HL-60 (cell line): Measurements from ENCODE around the gene CEP85.

Experiments used
- DNase-seq, 2 experiments: peaks; one replicate each; pipeline ENCODE4 v3.0.0-alpha.2; 2010 to 2020; ENCODE audit warnings: low read depth in 1 of 2, low spot score in 1 of 2
- H3K27ac ChIP-seq: fragments of 250-450 bp; sonication (Bioruptor Pico); replicated peaks from 2 replicates; pipeline ENCODE4 v1.5.1; 2020; ENCODE audit warnings: mild to moderate bottlenecking, moderate library complexity
- H3K27me3 ChIP-seq: fragments of 250-450 bp; sonication (Bioruptor Pico); 2 replicates; pipeline ENCODE4 v1.5.1; 2021; ENCODE audit warnings: mild to moderate bottlenecking, moderate library complexity; ENCODE audit not compliant: insufficient read depth, poor library complexity, severe bottlenecking
- H3K4me3 ChIP-seq: replicated peaks from 2 replicates; pipeline ENCODE4 v1.5.1; 2011; ENCODE audit warnings: mild to moderate bottlenecking, control low read depth, low read length; ENCODE audit not compliant: insufficient read depth
- CTCF ChIP-seq: IDR thresholded peaks from one replicate; pipeline ENCODE4 v1.5.1; 2011; ENCODE audit warnings: low read length, control low read depth, inconsistent platforms; ENCODE audit not compliant: insufficient read depth
- GABPA ChIP-seq: IDR thresholded peaks from 2 replicates; pipeline ENCODE4 v1.6.1; 2012; ENCODE audit warnings: low read depth
- POLR2AphosphoS5 ChIP-seq: IDR thresholded peaks from 2 replicates; pipeline ENCODE4 v1.6.1; 2012; ENCODE audit warnings: low read depth
- REST ChIP-seq: IDR thresholded peaks from 2 replicates; pipeline ENCODE4 v1.6.1; 2012; ENCODE audit warnings: low read depth; ENCODE audit not compliant: insufficient replicate concordance
- SPI1 ChIP-seq: IDR thresholded peaks from 2 replicates; pipeline ENCODE4 v1.6.1; 2012; ENCODE audit warnings: low read depth, mild to moderate bottlenecking, borderline replicate concordance

Gene CEP85

GRCh38 chr1:26188477-26188876 is 45.5 kb upstream of the CEP85 start:
- H3K27ac ChIP-seq = no peak overlapping the region
- no peaks in the 10 kb centered on the region for H3K27me3 ChIP-seq
- no peak overlapping the region for H3K4me3 ChIP-seq
- TF ChIP-seq POLR2AphosphoS5 (no peak), REST (no peak), GABPA (no peak), CTCF (no peak), SPI1 (no peak)
- no peak for DNase-seq

- DNase-seq = no peak
These were observed 44.7 kb upstream of the CEP85 start for GRCh38 chr1:26189331-26189730.

More at GRCh38 chr1:26189331-26189730, 44.7 kb upstream of the CEP85 start:
- Histone ChIP-seq H3K4me3 (no peak overlapping the region), H3K27me3 (no peaks in the 10 kb centered on the region), H3K27ac (no peak overlapping the region)
- TF ChIP-seq SPI1 = no peak
- no peak for TF ChIP-seq POLR2AphosphoS5
- TF ChIP-seq GABPA = no peak
- no peak for TF ChIP-seq CTCF
- TF ChIP-seq REST = no peak
